ENCODE results near the gene SNX33. TPM values are rescaled to one million over a fixed set of nuclear protein-coding genes. Genes with fewer than 3 reads are reported as not detected.
"Not testable (repeated sequence)": the region's sequence is repeated elsewhere in the genome, so short reads cannot be mapped to it uniquely, and the experiment has no call there.

Gene SNX33
- total and polyA plus RNA-seq, 8 donors = 21.4 to 34.7 (median 23.0) TPM

DNA sequence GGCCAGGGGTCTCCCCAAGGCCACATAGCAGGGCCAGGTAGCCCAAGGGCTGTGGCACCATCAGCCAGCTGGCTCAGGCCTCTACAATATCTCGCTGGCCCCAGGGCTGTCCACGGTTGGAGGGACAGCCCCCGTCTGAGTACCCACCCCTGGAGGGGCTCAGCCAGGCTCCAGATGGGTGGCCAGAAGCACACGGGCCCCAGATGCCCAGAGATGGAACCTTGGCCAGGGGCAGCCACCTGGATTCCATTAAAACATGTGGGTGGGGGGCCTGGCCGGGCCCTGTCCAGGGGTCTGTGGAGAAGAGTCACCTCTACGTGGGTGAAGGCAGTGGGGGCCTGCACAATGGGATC, 56.5 kb downstream of the SNX33 start:
- ATAC-seq (no peak), DNase-seq (no peak)
- no peaks in the 10 kb centered on the region for H3K9me3 ChIP-seq
- no peaks in the 10 kb centered on the region for H3K27me3 ChIP-seq
- TF ChIP-seq, protein P1, sequence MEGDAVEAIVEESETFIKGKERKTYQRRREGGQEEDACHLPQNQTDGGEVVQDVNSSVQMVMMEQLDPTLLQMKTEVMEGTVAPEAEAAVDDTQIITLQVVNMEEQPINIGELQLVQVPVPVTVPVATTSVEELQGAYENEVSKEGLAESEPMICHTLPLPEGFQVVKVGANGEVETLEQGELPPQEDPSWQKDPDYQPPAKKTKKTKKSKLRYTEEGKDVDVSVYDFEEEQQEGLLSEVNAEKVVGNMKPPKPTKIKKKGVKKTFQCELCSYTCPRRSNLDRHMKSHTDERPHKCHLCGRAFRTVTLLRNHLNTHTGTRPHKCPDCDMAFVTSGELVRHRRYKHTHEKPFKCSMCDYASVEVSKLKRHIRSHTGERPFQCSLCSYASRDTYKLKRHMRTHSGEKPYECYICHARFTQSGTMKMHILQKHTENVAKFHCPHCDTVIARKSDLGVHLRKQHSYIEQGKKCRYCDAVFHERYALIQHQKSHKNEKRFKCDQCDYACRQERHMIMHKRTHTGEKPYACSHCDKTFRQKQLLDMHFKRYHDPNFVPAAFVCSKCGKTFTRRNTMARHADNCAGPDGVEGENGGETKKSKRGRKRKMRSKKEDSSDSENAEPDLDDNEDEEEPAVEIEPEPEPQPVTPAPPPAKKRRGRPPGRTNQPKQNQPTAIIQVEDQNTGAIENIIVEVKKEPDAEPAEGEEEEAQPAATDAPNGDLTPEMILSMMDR (IDR thresholded peaks at IDR 0.05) = no peak
- no peak overlapping the region for H3K4me3 ChIP-seq
- intact Hi-C loops (cut with DNase I) = no loop called here
- no peaks in the 10 kb centered on the region for H3K36me3 ChIP-seq
- H3K4me1 ChIP-seq = peaks cover 2 to 20% of the 10 kb centered on the region in 2 donors
- no peak overlapping the region for H3K27ac ChIP-seq

DNA sequence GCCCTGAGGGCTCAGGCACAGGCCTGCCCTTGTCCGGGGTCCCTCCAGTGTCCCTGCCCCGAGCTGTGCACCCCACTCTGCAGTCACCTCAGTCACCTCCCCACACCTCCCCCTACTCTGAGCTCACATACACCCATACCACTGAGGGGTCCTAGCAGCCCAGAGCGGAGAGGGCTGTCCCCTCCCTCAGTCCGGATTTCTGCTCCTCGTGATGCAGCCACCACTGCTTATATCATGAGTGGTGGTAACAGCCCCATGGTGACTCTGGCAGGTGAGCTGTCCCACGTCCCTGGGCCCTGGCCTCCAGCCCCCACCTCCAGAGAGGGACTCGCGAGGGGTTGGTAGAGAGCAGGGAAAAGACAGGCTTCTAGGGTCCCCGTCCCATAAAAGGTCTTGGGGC, 56.9 kb downstream of the SNX33 start:
- H3K9me3 ChIP-seq = no peaks in the 10 kb centered on the region
- peaks cover 2 to 16% of the 10 kb centered on the region in 2 donors for H3K4me1 ChIP-seq
- DNase-seq (no peak), ATAC-seq (no peak)
- no peak overlapping the region for H3K4me3 ChIP-seq
- H3K27me3 ChIP-seq = no peaks in the 10 kb centered on the region
- TF ChIP-seq, protein P1 (IDR thresholded peaks at IDR 0.05) = no peak
- H3K27ac ChIP-seq = no peak overlapping the region
- intact Hi-C loops (cut with DNase I) = no loop called here
- H3K36me3 ChIP-seq = no peaks in the 10 kb centered on the region

DNA sequence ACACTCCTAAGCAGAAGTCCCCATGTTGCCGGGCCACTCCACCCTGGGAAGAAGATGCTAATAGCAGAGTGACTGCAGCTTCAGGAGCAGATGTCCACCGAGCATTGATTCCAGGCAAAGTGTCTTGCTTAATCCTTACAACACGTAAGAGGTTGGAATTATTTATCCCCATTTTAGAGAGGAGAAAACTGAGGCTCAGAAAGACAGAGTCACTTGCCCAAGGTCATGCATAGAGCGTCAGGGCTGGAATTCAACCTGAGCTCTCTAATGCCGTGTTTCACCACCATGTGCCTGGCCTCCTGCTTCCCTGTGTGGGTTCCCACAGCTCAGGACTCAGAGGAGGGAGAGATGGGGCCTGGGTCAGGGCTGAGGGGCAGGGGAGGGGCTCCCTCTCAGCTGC, 57.7 kb downstream of the SNX33 start:
- H3K36me3 ChIP-seq; H3K9me3 ChIP-seq; H3K4me3 ChIP-seq; H3K27ac ChIP-seq; H3K4me1 ChIP-seq; intact Hi-C loops (cut with DNase I); ATAC-seq; H3K27me3 ChIP-seq; DNase-seq: not testable (repeated sequence)

DNA sequence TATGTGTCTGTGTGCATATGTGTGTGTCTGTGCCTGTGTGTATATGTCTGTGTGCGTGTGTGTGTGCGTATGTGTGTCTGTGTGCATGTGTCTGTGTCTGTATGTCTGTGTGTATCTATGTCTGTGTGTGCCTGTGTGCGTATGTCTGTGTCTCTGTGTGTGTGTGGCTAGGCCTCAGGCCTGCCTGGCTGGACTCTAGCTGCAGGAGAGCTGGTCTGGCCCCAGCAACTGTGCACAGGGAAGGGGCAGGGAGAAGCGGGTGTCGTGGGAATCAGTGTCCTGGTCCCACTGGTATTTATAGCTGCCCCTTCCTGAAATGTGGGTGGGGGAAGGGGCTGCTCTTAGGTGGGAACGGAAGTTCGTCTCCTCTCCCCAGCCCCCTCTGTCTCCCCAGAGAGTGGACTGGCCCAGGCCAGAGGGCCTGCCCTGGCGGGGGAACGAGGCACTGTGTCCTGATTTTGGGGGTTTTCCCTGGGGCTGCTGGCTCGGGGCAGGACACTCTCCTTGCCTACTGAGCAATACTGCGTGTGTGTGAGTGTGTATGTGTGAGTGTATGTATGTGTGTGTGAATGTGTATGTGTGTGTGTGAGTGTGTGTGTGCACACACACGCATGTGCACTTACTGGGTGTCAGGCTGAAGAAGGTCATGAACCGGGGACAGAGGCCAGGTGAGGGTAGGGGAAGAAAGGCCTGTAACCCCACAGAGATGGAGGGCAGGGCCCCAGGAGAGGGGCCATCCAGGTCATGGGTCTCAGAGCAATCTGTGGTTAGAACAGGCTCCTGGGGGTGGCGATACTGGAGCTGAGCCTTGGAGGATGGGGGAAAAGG, 58.4 kb downstream of the SNX33 start:
- no peak for DNase-seq
- Histone ChIP-seq H3K9me3 (no peaks in the 10 kb centered on the region), H3K27me3 (no peaks in the 10 kb centered on the region), H3K4me1 (peaks cover 0 to 3% of the 10 kb centered on the region in 2 donors), H3K36me3 (no peaks in the 10 kb centered on the region), H3K27ac (no peak overlapping the region), H3K4me3 (no peak overlapping the region)
- intact Hi-C loops (cut with DNase I) = no loop called here
- TF ChIP-seq, protein P1 (IDR thresholded peaks at IDR 0.05) = no peak
- ATAC-seq = no peak

DNA sequence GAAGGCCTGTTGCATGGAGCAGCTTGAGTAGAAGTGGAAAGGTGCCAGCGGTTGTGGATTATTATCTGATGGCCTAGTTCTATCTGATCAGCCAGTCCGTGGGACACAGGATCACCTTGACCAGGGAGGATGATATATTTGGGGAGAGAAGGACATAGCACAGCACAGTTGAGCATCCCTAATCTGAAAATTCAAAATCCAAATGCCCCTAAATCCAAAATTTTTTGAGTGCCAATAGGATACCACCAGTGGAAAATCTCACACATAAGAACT, 58.9 kb downstream of the SNX33 start:
- Histone ChIP-seq H3K27me3 (no peaks in the 10 kb centered on the region), H3K4me3 (no peak overlapping the region), H3K4me1 (no peaks in the 10 kb centered on the region), H3K36me3 (no peaks in the 10 kb centered on the region), H3K27ac (no peak overlapping the region), H3K9me3 (no peaks in the 10 kb centered on the region)
- TF ChIP-seq, protein P1 (IDR thresholded peaks at IDR 0.05) = no peak
- no peak for DNase-seq
- ATAC-seq = no peak
- intact Hi-C loops (cut with DNase I) = no loop called here

DNA sequence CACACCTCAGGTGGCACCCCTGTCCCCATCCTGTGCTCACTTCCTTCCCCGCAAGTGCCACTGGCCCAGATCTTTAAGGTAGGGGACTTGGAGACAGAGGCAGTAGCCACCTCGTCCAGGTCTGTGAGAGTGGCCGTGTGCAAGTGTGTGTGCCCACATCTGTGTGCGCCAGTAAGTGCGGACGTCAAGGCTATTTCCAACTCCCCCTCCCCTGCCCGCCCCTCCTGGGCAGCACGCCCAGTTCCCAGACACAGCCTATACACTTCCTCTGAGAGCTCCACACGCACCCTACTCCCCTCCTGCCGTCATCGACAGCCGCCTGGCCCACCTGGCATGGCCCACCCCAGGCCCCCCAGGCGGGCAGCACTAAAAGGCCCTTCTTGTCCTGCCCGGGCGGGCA, 61.7 kb downstream of the SNX33 start:
- intact Hi-C loops (cut with DNase I); H3K4me1 ChIP-seq; H3K4me3 ChIP-seq; H3K36me3 ChIP-seq; ATAC-seq; H3K27ac ChIP-seq; H3K9me3 ChIP-seq: not testable (repeated sequence)
- DNase-seq = peak in 1 of 4 donors; percentile 93
- peaks cover 0 to 20% of the 10 kb centered on the region in 2 donors for H3K27me3 ChIP-seq

DNA sequence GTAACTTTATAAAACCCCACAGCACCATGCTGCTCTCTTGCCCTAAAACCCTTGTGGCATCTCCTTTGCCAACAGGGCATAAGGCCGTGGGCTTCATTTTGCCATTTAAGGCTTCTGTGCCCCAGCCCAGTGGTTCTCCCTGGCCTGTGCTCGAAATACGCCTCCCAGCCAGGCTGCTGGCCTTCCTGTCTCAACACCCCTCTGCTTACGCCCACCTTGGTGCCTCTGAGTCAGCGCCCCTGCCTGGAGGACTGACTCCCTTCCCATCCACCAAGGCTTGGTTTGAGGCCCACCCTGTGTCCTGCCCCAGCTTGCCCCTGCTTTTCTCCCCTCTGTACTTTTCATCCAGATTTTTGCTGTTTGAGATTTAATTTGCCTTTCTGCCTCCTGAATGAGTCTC, 63.2 kb downstream of the SNX33 start:
- H3K9me3 ChIP-seq; H3K4me3 ChIP-seq; H3K36me3 ChIP-seq; ATAC-seq; intact Hi-C loops (cut with DNase I); H3K27ac ChIP-seq; H3K4me1 ChIP-seq; DNase-seq: not testable (repeated sequence)
- H3K27me3 ChIP-seq = peaks cover 0 to 20% of the 10 kb centered on the region in 2 donors

DNA sequence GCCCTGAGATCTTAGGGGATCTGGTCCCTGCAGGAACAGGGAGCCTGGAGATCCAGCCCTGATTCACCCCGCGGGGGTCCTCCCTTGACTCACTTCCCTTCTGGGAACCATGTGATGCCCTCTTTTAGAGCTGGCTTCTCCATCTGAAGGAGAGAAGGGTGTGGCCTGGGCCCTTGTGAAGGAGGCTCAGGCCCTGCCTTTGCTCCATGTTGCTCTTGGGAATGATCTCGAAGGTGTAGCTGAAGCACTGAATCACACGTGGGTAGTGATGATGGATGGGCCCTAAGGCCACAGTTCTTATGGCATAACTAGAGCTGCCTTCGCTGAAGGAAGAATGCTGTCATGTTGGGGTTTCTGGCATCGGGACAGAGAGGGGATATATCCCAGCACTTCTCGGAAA, 63.8 kb downstream of the SNX33 start:
- H3K9me3 ChIP-seq; H3K4me1 ChIP-seq; DNase-seq; intact Hi-C loops (cut with DNase I); ATAC-seq; H3K36me3 ChIP-seq; H3K27ac ChIP-seq; H3K4me3 ChIP-seq: not testable (repeated sequence)
- peaks cover 0 to 20% of the 10 kb centered on the region in 2 donors for H3K27me3 ChIP-seq
